NCI-H2196 treated with DMSO at 0.1 percent for 48 hours (cell line): ENCODE measurements around the gene COG7.
"Not testable (repeated sequence)": the region's sequence is repeated elsewhere in the genome, so short reads cannot be mapped to it uniquely, and the experiment has no call there.

Source experiments
- DNase-seq: peaks from one replicate; lab custom pipeline; 2025; ENCODE audit not compliant: unreplicated experiment; lab: John Stamatoyannopoulos, UW

COG7 gene

GRCh38 chr16:23476289-23476688, 23.3 kb upstream of the COG7 start:
- no peak for DNase-seq

- DNase-seq = peak; percentile 50
These were observed 16.8 kb upstream of the COG7 start for GRCh38 chr16:23469814-23470213.

GRCh38 chr16:23466162-23466885, 13.3 kb upstream of the COG7 start:
- DNase-seq = no peak

- DNase-seq = no peak
These were observed 12.2 kb upstream of the COG7 start for GRCh38 chr16:23465179-23465578.

GRCh38 chr16:23464196-23464595, 11.2 kb upstream of the COG7 start:
- DNase-seq = no peak

GRCh38 chr16:23462994-23463393, 10.0 kb upstream of the COG7 start:
- DNase-seq = peak; percentile 11

- no peak for DNase-seq
These were observed 506 bp upstream of the COG7 start for GRCh38 chr16:23453338-23454052.

- DNase-seq = no peak
These were observed 793 bp downstream of the COG7 start for GRCh38 chr16:23452221-23452571.

- no peak for DNase-seq
These were observed 4.6 kb downstream of the COG7 start for GRCh38 chr16:23448392-23448791.

GRCh38 chr16:23437542-23437941, 15.4 kb downstream of the COG7 start:
- not testable (repeated sequence) for DNase-seq

- no peak for DNase-seq
These were observed 16.0 kb downstream of the COG7 start for GRCh38 chr16:23436951-23437350.

GRCh38 chr16:23435500-23435899, 17.5 kb downstream of the COG7 start:
- peak; percentile 29 for DNase-seq

- DNase-seq = peak; percentile 82
These were observed 18.6 kb downstream of the COG7 start for GRCh38 chr16:23434380-23434779.

GRCh38 chr16:23433261-23433920, 19.6 kb downstream of the COG7 start:
- no peak for DNase-seq

GRCh38 chr16:23432176-23433128, 20.5 kb downstream of the COG7 start:
- no peak for DNase-seq

- no peak for DNase-seq
These were observed 24.6 kb downstream of the COG7 start for GRCh38 chr16:23428351-23428750.

GRCh38 chr16:23424292-23424958, 28.6 kb downstream of the COG7 start:
- DNase-seq = peak; percentile 66

- DNase-seq = peak; percentile 44
These were observed 29.4 kb downstream of the COG7 start for GRCh38 chr16:23423496-23424049.

GRCh38 chr16:23420011-23420410, 33.0 kb downstream of the COG7 start:
- no peak for DNase-seq

- DNase-seq = no peak
These were observed 36.2 kb downstream of the COG7 start for GRCh38 chr16:23416816-23417215.
